ENCODE results near the gene FAM13C.

The FAM13C gene

GRCh38 chr10:59319854-59320253 is 42.5 kb downstream of the FAM13C start:
- no peak for DNase-seq

GRCh38 chr10:59317066-59317465 is 45.3 kb downstream of the FAM13C start:
- DNase-seq = no peak

- DNase-seq = peak in 1 of 58 donors; percentile 24
Observed at GRCh38 chr10:59315465-59315864, 46.9 kb downstream of the FAM13C start.

- no peak for DNase-seq
Observed at GRCh38 chr10:59314268-59314667, 48.1 kb downstream of the FAM13C start.

- DNase-seq = no peak
Observed at GRCh38 chr10:59312247-59312646, 50.1 kb downstream of the FAM13C start.

- no peak for DNase-seq
Observed at GRCh38 chr10:59311025-59311424, 51.3 kb downstream of the FAM13C start.

GRCh38 chr10:59310324-59310914 is 51.9 kb downstream of the FAM13C start:
- DNase-seq = no peak

GRCh38 chr10:59304521-59305097 is 57.7 kb downstream of the FAM13C start:
- DNase-seq = no peak

GRCh38 chr10:59303018-59303417 is 59.3 kb downstream of the FAM13C start:
- no peak for DNase-seq

- no peak for DNase-seq
Observed at GRCh38 chr10:59302381-59302780, 60.0 kb downstream of the FAM13C start.

GRCh38 chr10:59301067-59301754 is 61.1 kb downstream of the FAM13C start:
- no peak for DNase-seq

- no peak for DNase-seq
Observed at GRCh38 chr10:59300386-59300785, 62.0 kb downstream of the FAM13C start.

- peak in 3 of 58 donors; percentile 16 to 26 (median 24) for DNase-seq
Observed at GRCh38 chr10:59299933-59300332, 62.4 kb downstream of the FAM13C start.

GRCh38 chr10:59290448-59290847 is 71.9 kb downstream of the FAM13C start:
- no peak for DNase-seq

- DNase-seq = peak in 2 of 58 donors; percentile 11 to 12
Observed at GRCh38 chr10:59289853-59290252, 72.5 kb downstream of the FAM13C start.

GRCh38 chr10:59287587-59288255 is 74.6 kb downstream of the FAM13C start:
- peak in 17 of 58 donors; percentile 19 to 88 (median 41) for DNase-seq

GRCh38 chr10:59285848-59286247 is 76.5 kb downstream of the FAM13C start:
- DNase-seq = peak in 2 of 58 donors; percentile 23 to 32

- peak in 16 of 58 donors; percentile 8 to 75 (median 35) for DNase-seq
Observed at GRCh38 chr10:59285073-59285472, 77.3 kb downstream of the FAM13C start.

- DNase-seq = peak in 2 of 58 donors; percentile 6 to 18
Observed at GRCh38 chr10:59284118-59284975, 78.0 kb downstream of the FAM13C start.

- peak in 46 of 58 donors; percentile 12 to 85 (median 50) for DNase-seq
Observed at GRCh38 chr10:59283456-59284091, 78.8 kb downstream of the FAM13C start.

Measured in anterior cingulate cortex (tissue), 58 donors.